Activated B cell treated with CpG ODN at 0.5 μM for 24 hours (primary cell): ENCODE data around the gene NDUFB7. TPM values are rescaled to one million over a fixed set of nuclear protein-coding genes. Genes with fewer than 3 reads are reported as not detected.
A peak's percentile ranks its signal among the peaks of the same experiment; 100 is the strongest.
"Not testable (repeated sequence)": the region's sequence is repeated elsewhere in the genome, so short reads cannot be mapped to it uniquely, and the experiment has no call there.

Source experiments
- ATAC-seq: fragments of 200-7000 bp; cut with Tn5 transposase; one replicate; pipeline ENCODE4 v1.10.0; 2021; ENCODE audit warnings: low read depth, mild to moderate bottlenecking, moderate library complexity
- CTCF ChIA-PET: fragments of 350-600 bp; sonication (Branson Sonifier 250); formaldehyde crosslinking; loops from one replicate; lab custom pipeline; 2021; ENCODE audit warnings: antibody characterized with exemption; lab: Charles Lee
- POLR2A ChIA-PET: fragments of 350-600 bp; sonication (Branson Sonifier 250); formaldehyde crosslinking; loops from one replicate; lab custom pipeline; 2021; ENCODE audit warnings: antibody characterized with exemption; lab: Charles Lee
- DNase-seq: peaks from one replicate; pipeline ENCODE4 v3.0.0; 2022
- H3K27ac Mint-ChIP-seq: one replicate; pipeline ENCODE4 v1.8.0; 2020; ENCODE audit warnings: mixed read lengths
- H3K27me3 Mint-ChIP-seq: one replicate; pipeline ENCODE4 v1.8.0; 2021; ENCODE audit warnings: mixed read lengths
- H3K36me3 Mint-ChIP-seq: one replicate; pipeline ENCODE4 v1.8.0; 2021; ENCODE audit warnings: low read depth, mixed read lengths
- H3K4me1 Mint-ChIP-seq: one replicate; pipeline ENCODE4 v1.8.0; 2021; ENCODE audit warnings: mixed read lengths
- H3K4me3 Mint-ChIP-seq: one replicate; pipeline ENCODE4 v1.8.0; 2020; ENCODE audit warnings: mild to moderate bottlenecking, mixed read lengths
- H3K9me3 Mint-ChIP-seq: one replicate; pipeline ENCODE4 v1.8.0; 2020; ENCODE audit warnings: mixed read lengths
- CTCF ChIP-seq: fragments of 200-600 bp; IDR thresholded peaks from one replicate; pipeline ENCODE4 v1.8.0; 2022; ENCODE audit warnings: antibody characterized with exemption, mild to moderate bottlenecking
- intact Hi-C: fragments of 100-400 bp; cut with micrococcal nuclease; formaldehyde crosslinking; loops from one replicate; pipeline ENCODE4 v1.15.1; 2024
- total RNA-seq: library from RNA; stranded (reverse); gene quantifications from 2 replicates; pipeline ENCODE4 v1.2.3, GENCODE V29; 2022

NDUFB7 gene
- total RNA-seq, 1 donor from 2014 or later, result 108 TPM

- H3K4me3 Mint-ChIP-seq, result no peak overlapping the region
- no peaks in the 10 kb centered on the region for H3K27me3 Mint-ChIP-seq
- H3K27ac Mint-ChIP-seq, result no peak overlapping the region
- DNase-seq (no peak), ATAC-seq (no peak)
- POLR2A ChIA-PET, result no interaction called here
- peaks cover 40% of the 10 kb centered on the region for H3K36me3 Mint-ChIP-seq
- peaks cover 27% of the 10 kb centered on the region for H3K4me1 Mint-ChIP-seq
- H3K9me3 Mint-ChIP-seq, result no peaks in the 10 kb centered on the region
- intact Hi-C loops, result no loop called here
- CTCF ChIA-PET, result no interaction called here
- no peak for TF ChIP-seq CTCF
Observed at GRCh38 chr19:14565765-14566711, 5.8 kb downstream of the NDUFB7 start.

DNA sequence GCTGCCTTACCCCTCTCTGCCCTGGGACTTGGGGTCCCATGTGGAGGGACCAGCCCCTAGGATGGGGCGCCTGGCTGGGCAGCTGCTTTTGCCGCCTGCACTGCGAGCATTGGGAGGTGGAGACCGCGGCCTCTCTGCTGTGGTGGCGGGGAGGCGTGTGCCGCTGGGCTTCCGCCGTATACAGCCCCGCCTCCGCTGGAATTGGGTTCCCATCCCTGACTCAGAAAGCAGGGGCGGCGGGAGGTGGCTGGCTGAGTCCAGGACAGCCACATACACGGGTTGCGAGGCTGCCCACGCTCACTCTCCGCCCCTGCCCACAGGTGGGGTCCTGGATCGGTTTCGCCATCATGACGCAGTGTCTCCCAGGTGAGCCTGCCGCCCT, 6.6 kb downstream of the NDUFB7 start:
- ChIA-PET POLR2A (interaction anchor here (0.6 kb wide), 1 partner anchor 36 kb away, joined by 3 read pairs; no protein-coding TSS in a partner anchor), CTCF (no interaction called here)
- no peaks in the 10 kb centered on the region for H3K9me3 Mint-ChIP-seq
- H3K4me3 Mint-ChIP-seq, result no peak overlapping the region
- H3K27me3 Mint-ChIP-seq, result no peaks in the 10 kb centered on the region
- H3K27ac Mint-ChIP-seq, result no peak overlapping the region
- intact Hi-C loops, result no loop called here
- no peak for DNase-seq
- peaks cover 23% of the 10 kb centered on the region for H3K4me1 Mint-ChIP-seq
- no peak for TF ChIP-seq CTCF
- ATAC-seq, result no peak
- H3K36me3 Mint-ChIP-seq, result peaks cover 40% of the 10 kb centered on the region

GRCh38 chr19:14564652-14565297, 7.1 kb downstream of the NDUFB7 start:
- ATAC-seq, CTCF ChIA-PET, H3K9me3 Mint-ChIP-seq, H3K27ac Mint-ChIP-seq, intact Hi-C loops, H3K27me3 Mint-ChIP-seq, DNase-seq, H3K4me3 Mint-ChIP-seq: not testable (repeated sequence)
- Mint-ChIP-seq H3K36me3 (peaks cover 40% of the 10 kb centered on the region), H3K4me1 (peaks cover 24% of the 10 kb centered on the region)
- POLR2A ChIA-PET, result interaction anchor here (0.6 kb wide), 1 partner anchor 36 kb away, joined by 3 read pairs; no protein-coding TSS in a partner anchor

DNA sequence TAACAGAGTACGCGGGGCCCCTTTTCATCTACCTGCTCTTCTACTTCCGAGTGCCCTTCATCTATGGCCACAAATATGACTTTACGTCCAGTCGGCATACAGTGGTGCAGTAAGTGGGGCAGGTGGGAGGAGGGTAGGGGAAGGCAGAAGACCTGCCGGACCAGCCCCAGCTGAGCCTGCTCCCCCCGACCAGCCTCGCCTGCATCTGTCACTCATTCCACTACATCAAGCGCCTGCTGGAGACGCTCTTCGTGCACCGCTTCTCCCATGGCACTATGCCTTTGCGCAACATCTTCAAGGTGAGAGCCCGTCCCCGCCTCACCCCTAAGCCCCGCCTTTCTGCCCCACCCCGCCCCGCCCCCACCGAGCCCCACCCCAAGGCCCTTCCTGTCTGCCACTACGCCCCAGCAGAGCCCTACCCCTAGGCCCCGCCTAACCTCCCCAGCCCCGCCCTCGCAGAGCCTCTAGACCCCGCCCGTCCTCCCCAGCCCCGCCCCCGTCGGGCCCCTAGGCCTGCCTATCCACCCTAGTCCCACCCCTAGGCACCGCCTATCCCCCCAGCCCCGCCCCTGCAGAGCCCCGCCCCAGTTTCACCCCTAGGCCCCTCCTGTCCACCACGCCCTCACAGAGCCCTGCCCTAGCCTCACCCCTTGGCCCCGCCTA, 7.7 kb downstream of the NDUFB7 start:
- ChIA-PET CTCF (no interaction called here), POLR2A (no interaction called here)
- H3K4me3 Mint-ChIP-seq, result no peak overlapping the region
- intact Hi-C loops, result no loop called here
- peaks cover 40% of the 10 kb centered on the region for H3K36me3 Mint-ChIP-seq
- no peaks in the 10 kb centered on the region for H3K27me3 Mint-ChIP-seq
- H3K27ac Mint-ChIP-seq, result no peak overlapping the region
- no peaks in the 10 kb centered on the region for H3K9me3 Mint-ChIP-seq
- ATAC-seq (peak; percentile 77), DNase-seq (no peak)
- TF ChIP-seq CTCF, result no peak
- peaks cover 18% of the 10 kb centered on the region for H3K4me1 Mint-ChIP-seq

GRCh38 chr19:14563590-14563926, 8.3 kb downstream of the NDUFB7 start:
- Mint-ChIP-seq H3K27me3 (no peaks in the 10 kb centered on the region), H3K4me1 (peaks cover 18% of the 10 kb centered on the region), H3K27ac (no peak overlapping the region), H3K36me3 (peaks cover 36% of the 10 kb centered on the region), H3K4me3 (no peak overlapping the region), H3K9me3 (no peaks in the 10 kb centered on the region)
- no peak for ATAC-seq
- intact Hi-C loops, result no loop called here
- CTCF ChIA-PET, result no interaction called here
- DNase-seq, result no peak
- POLR2A ChIA-PET, result no interaction called here
- TF ChIP-seq CTCF, result no peak
